Liver (tissue), 9 donors: Measurements from ENCODE around the gene SLC7A4. TPM values are rescaled to one million over a fixed set of nuclear protein-coding genes. Genes with fewer than 3 reads are reported as not detected.

ENCODE experiments used
- DNase-seq: peaks from one replicate; pipeline ENCODE4 v3.0.0-alpha.2; 2017; ENCODE audit warnings: low spot score
- H3K27ac ChIP-seq, 2 donors: one replicate each; pipeline ENCODE4 v1.7.0; 2013; ENCODE audit warnings: inconsistent platforms in 2 of 2, low read length in 2 of 2, control low read depth in 1 of 2, low read depth in 1 of 2, mild to moderate bottlenecking in 1 of 2
- H3K27me3 ChIP-seq, 4 donors: one replicate each; pipeline versions ENCODE4 v1.6.1 to v1.7.0; 2013; ENCODE audit warnings: low read length in 3 of 4, inconsistent platforms in 1 of 4, mild to moderate bottlenecking in 1 of 4, moderate library complexity in 1 of 4; ENCODE audit not compliant: control insufficient read depth in 4 of 4, insufficient read depth in 4 of 4
- H3K36me3 ChIP-seq, 4 donors: one replicate each; pipeline versions ENCODE4 v1.6.1 to v1.7.0; 2013; ENCODE audit warnings: low read length in 3 of 4, mild to moderate bottlenecking in 3 of 4, low read depth in 1 of 4, moderate library complexity in 1 of 4; ENCODE audit not compliant: control insufficient read depth in 4 of 4, insufficient read depth in 3 of 4
- H3K4me1 ChIP-seq, 4 donors: one replicate each; pipeline versions ENCODE4 v1.6.1 to v1.7.0; 2013; ENCODE audit warnings: low read length in 3 of 4, mild to moderate bottlenecking in 3 of 4, moderate library complexity in 1 of 4; ENCODE audit not compliant: control insufficient read depth in 4 of 4, insufficient read depth in 4 of 4
- H3K4me3 ChIP-seq, 3 donors: one replicate each; pipeline versions ENCODE4 v1.6.1 to v1.7.0; 2013; ENCODE audit warnings: low read length in 3 of 3, control low read depth in 1 of 3, low read depth in 1 of 3, mild to moderate bottlenecking in 1 of 3
- H3K9ac ChIP-seq, 2 donors: one replicate each; pipeline ENCODE4 v1.7.0; 2013; ENCODE audit warnings: low read length in 2 of 2, mild to moderate bottlenecking in 2 of 2, moderate library complexity in 2 of 2, control low read depth in 1 of 2, low read depth in 1 of 2
- H3K9me3 ChIP-seq, 4 donors: one replicate each; pipeline versions ENCODE4 v1.6.1 to v1.7.0; 2013; ENCODE audit warnings: low read length in 3 of 4; ENCODE audit not compliant: control insufficient read depth in 4 of 4
- FOXA1 ChIP-seq: IDR thresholded peaks from 2 replicates; pipeline ENCODE4 v1.6.1; 2016; ENCODE audit warnings: antibody characterized with exemption
- FOXA2 ChIP-seq: IDR thresholded peaks from 2 replicates; pipeline ENCODE4 v1.6.1; 2016; ENCODE audit warnings: antibody characterized with exemption
- HNF4A ChIP-seq, 2 donors: conservative IDR thresholded peaks; 2 replicates each; pipeline ENCODE4 v1.6.1; 2016; ENCODE audit warnings: antibody characterized with exemption in 2 of 2, mild to moderate bottlenecking in 2 of 2
- JUND ChIP-seq, 2 donors: IDR thresholded peaks; 2 replicates each; pipeline ENCODE4 v1.6.1; 2016; ENCODE audit warnings: antibody characterized with exemption in 2 of 2
- RXRA ChIP-seq, 2 donors: IDR thresholded peaks; 2 replicates each; pipeline ENCODE4 v1.6.1; 2017 to 2018; ENCODE audit warnings: antibody characterized with exemption in 2 of 2, mild to moderate bottlenecking in 1 of 2
- SP1 ChIP-seq: IDR thresholded peaks from 2 replicates; pipeline ENCODE4 v1.6.1; 2018; ENCODE audit warnings: antibody characterized with exemption, mild to moderate bottlenecking
- WGBS: extraction: QIAGEN DNeasy Blood & Tissue Kit; methylation state at CpG from one replicate; pipeline ENCODE4 v1.1.7; 2013; 5-methylcytosine and 5-hydroxymethylcytosine counted together
- polyA plus RNA-seq, 2 donors: library from polyadenylated mRNA; stranded (reverse) in 1 of 2; unstranded in 1 of 2; fragments of 200-250 nt in 1 of 2; fragments of >200 nt in 1 of 2; fragmentation: Nextera tagmentation in 1 of 2; extraction: Ambion mirVana in 1 of 2; gene quantifications; one replicate each; pipeline versions ENCODE4 v1.2.1 to v1.2.3, GENCODE V29; 2013 to 2015
- total RNA-seq, 2 donors: library from RNA; depleted of rRNA; stranded (reverse); fragments of >200 nt; gene quantifications; one replicate each; pipeline ENCODE4 v1.2.3, GENCODE V29; 2014
- TF ChIP-seq, protein P1 (sequence below): IDR thresholded peaks from 2 replicates; pipeline ENCODE4 v1.6.1; 2016; ENCODE audit warnings: antibody characterized with exemption, mild to moderate bottlenecking
- TF ChIP-seq, protein P2 (sequence below): IDR thresholded peaks from 2 replicates; pipeline ENCODE4 v1.6.1; 2016; ENCODE audit warnings: antibody characterized with exemption
- TF ChIP-seq, protein P3 (sequence below): IDR thresholded peaks from 2 replicates; pipeline ENCODE4 v1.6.1; 2016; ENCODE audit warnings: antibody characterized with exemption
- TF ChIP-seq, protein P4 (sequence below): fragments of 150-350 bp; IDR thresholded peaks from 2 replicates; pipeline ENCODE4 v1.5.1; 2017; ENCODE audit warnings: improper control_type of control experiment, low read depth, low read length; ENCODE audit not compliant: missing input control
- donor health status: healthy.
- donor health status: healthy.
- donor health status: healthy.
- donor health status: healthy.
- donor health status: healthy.

The SLC7A4 gene
- total and polyA plus RNA-seq, 4 donors, result 0.11 to 0.67 (median 0.33) TPM

DNA sequence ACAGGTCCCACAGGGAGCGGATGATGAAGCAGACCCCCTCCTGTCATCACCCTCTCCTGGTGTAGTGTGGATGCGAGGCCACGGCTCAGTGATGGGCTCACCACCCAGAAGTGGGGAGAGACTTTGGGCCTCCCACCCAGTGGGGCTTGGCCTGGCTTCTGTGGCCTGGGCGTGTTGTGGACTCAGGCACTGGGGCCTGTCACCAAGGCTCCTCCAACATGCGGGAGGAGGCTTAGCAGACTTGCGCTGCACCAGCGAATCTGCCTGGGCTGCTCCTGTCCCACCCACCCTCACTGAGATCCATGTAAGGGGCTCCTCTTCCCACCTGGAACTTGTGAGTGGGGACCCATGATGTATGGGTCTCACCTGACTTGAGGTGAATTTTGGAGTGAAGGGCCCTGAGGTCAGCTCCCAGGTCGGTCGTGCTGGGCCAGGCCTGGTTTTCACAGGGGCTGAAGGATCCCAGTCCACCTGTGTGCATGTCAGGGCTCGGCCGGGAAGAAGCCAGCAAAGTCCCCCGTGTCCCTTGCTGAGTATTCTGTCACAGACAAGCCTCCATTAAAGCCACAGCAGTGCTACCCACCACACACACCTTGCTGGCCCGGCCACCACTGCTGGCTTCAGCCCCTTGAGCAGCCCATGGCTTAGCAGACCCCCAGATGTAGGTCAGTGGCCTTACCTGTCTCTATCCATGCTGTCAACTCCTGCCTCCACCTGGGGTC lies 34.7 kb downstream of the SLC7A4 start (continued):
- TF ChIP-seq, protein P1, sequence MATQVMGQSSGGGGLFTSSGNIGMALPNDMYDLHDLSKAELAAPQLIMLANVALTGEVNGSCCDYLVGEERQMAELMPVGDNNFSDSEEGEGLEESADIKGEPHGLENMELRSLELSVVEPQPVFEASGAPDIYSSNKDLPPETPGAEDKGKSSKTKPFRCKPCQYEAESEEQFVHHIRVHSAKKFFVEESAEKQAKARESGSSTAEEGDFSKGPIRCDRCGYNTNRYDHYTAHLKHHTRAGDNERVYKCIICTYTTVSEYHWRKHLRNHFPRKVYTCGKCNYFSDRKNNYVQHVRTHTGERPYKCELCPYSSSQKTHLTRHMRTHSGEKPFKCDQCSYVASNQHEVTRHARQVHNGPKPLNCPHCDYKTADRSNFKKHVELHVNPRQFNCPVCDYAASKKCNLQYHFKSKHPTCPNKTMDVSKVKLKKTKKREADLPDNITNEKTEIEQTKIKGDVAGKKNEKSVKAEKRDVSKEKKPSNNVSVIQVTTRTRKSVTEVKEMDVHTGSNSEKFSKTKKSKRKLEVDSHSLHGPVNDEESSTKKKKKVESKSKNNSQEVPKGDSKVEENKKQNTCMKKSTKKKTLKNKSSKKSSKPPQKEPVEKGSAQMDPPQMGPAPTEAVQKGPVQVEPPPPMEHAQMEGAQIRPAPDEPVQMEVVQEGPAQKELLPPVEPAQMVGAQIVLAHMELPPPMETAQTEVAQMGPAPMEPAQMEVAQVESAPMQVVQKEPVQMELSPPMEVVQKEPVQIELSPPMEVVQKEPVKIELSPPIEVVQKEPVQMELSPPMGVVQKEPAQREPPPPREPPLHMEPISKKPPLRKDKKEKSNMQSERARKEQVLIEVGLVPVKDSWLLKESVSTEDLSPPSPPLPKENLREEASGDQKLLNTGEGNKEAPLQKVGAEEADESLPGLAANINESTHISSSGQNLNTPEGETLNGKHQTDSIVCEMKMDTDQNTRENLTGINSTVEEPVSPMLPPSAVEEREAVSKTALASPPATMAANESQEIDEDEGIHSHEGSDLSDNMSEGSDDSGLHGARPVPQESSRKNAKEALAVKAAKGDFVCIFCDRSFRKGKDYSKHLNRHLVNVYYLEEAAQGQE, result no peak
- TF ChIP-seq FOXA1, result no peak

DNA sequence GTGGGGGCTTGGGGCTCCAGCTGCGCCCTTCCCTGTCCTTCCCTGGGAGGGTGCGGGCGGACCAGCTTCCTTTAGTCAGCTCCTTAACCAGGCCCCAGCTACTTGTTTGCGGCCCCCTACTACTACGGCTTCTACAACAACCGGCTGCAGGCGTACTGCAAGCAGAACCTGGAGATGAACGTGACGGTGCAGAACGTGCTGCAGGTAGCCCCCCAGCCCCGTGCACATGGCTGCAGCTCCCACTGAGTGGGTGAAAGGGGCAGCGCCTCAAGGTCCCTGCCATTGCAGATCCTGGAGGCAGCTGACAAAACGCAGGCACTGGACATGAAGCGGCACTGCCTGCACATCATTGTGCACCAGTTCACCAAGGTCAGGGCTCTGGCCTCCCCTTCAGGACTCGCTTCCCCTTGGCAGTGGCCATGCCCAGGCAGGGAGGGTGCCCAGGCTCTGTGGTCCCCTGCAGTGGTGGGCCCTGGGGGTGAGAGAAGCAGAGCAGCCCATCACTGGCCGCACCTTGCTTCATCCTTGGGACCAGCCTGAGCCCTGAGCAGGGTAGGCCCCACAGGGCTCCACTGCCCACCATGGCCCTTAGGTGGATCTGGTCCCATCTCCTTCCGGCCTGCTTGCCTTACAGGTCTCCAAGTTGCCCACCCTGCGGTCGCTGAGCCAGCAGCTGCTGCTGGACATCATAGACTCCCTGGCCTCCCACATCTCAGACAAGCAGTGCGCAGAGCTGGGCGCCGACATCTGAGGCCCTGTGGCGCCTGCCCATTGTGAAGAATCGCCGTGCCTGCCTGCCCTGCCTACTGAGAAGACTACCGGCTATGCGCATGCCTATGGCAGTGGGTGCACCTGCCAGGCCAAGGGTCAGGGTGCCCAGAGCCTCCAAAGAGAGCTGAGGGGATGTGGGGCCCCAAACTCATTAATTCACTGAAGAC lies 35.5 kb downstream of the SLC7A4 start:
- Histone ChIP-seq H3K27me3 (no peaks in the 10 kb centered on the region), H3K27ac (no peak overlapping the region), H3K9ac (no peak overlapping the region), H3K36me3 (peaks cover 4 to 57% (median 12%) of the 10 kb centered on the region in 4 donors), H3K4me1 (peaks cover 6 to 22% (median 15%) of the 10 kb centered on the region in 4 donors), H3K4me3 (no peak overlapping the region), H3K9me3 (no peaks in the 10 kb centered on the region)
- TF ChIP-seq, protein P2, sequence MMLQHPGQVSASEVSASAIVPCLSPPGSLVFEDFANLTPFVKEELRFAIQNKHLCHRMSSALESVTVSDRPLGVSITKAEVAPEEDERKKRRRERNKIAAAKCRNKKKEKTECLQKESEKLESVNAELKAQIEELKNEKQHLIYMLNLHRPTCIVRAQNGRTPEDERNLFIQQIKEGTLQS, result no peak
- TF ChIP-seq FOXA2 (no peak), JUND (IDR thresholded peaks at IDR 0.05) (no peak)
- no peak for DNase-seq
- 95% methylated on average over 27 of the region's 27 CpGs for WGBS

DNA sequence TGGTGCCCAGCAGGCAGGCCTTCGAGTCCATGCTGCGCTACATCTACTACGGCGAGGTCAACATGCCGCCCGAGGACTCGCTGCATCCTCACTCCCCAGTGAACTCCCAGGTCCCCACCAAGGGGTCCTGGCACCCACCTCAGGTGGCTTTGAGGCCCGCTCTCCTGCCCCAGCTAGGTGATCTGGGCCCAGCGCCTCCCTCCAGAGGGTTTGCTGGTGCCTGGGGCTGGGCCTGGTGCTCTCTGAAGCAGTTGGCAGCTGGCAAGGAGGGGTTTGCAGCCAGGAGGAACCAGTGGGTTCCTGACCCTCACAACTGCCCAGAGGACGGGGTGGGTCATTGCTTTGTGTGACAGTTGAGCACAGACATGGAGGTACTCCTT lies 36.3 kb downstream of the SLC7A4 start:
- no peaks in the 10 kb centered on the region for H3K27me3 ChIP-seq
- DNase-seq, result no peak
- peaks cover 4 to 62% (median 13%) of the 10 kb centered on the region in 4 donors for H3K36me3 ChIP-seq
- H3K9me3 ChIP-seq, result no peaks in the 10 kb centered on the region
- H3K9ac ChIP-seq, result no peak overlapping the region
- no peak overlapping the region for H3K4me3 ChIP-seq
- H3K27ac ChIP-seq, result no peak overlapping the region
- 97% methylated on average over 10 of the region's 10 CpGs for WGBS
- H3K4me1 ChIP-seq, result peaks cover 6 to 17% (median 11%) of the 10 kb centered on the region in 4 donors
- TF ChIP-seq, protein P1, result no peak
- TF ChIP-seq SP1 (no peak), HNF4A (conservative IDR thresholded peaks at IDR 0.05) (no peak), JUND (IDR thresholded peaks at IDR 0.05) (no peak), FOXA2 (no peak), RXRA (IDR thresholded peaks at IDR 0.05) (no peak)
- TF ChIP-seq, protein P3, sequence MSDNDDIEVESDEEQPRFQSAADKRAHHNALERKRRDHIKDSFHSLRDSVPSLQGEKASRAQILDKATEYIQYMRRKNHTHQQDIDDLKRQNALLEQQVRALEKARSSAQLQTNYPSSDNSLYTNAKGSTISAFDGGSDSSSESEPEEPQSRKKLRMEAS, result no peak
- TF ChIP-seq, protein P4, sequence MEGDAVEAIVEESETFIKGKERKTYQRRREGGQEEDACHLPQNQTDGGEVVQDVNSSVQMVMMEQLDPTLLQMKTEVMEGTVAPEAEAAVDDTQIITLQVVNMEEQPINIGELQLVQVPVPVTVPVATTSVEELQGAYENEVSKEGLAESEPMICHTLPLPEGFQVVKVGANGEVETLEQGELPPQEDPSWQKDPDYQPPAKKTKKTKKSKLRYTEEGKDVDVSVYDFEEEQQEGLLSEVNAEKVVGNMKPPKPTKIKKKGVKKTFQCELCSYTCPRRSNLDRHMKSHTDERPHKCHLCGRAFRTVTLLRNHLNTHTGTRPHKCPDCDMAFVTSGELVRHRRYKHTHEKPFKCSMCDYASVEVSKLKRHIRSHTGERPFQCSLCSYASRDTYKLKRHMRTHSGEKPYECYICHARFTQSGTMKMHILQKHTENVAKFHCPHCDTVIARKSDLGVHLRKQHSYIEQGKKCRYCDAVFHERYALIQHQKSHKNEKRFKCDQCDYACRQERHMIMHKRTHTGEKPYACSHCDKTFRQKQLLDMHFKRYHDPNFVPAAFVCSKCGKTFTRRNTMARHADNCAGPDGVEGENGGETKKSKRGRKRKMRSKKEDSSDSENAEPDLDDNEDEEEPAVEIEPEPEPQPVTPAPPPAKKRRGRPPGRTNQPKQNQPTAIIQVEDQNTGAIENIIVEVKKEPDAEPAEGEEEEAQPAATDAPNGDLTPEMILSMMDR, result no peak
